AG09309 (cell line): ENCODE data around the gene CCHCR1.

Experiments used
- DNase-seq: peaks from one replicate; pipeline ENCODE4 v3.0.0-alpha.2; 2010; ENCODE audit warnings: low read depth
- H3K4me3 ChIP-seq: 2 replicates; pipeline ENCODE4 v1.5.1; 2011; ENCODE audit warnings: mild to moderate bottlenecking, low read depth, low read length, moderate library complexity; ENCODE audit not compliant: control insufficient read depth
- CTCF ChIP-seq: IDR thresholded peaks from 2 replicates; pipeline ENCODE4 v1.5.1; 2011; ENCODE audit warnings: mild to moderate bottlenecking, low read depth, low read length, inconsistent platforms; ENCODE audit not compliant: insufficient read depth, control insufficient read depth; ENCODE audit errors: missing control alignments

The CCHCR1 gene

DNA sequence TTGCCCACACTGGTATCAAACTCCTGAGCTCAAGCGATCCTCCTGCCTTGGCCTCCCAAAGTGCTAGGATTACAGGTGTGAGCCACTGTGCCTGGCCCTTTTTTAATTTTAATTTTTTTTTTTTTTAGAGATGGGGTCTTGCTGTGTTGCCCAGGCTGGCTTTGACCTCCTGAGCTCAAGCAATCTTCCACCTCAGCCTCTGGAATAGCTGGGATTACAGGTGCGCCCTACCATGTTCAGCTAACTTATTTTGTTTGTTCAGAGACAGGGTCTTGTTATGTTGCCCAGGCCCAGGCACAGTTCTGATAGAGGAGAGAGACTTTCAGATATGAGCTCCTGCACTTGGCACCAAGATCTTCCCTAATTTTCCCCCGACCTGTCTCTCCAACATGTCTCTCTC lies 26.9 kb downstream of the CCHCR1 start:
- no peak overlapping the region for H3K4me3 ChIP-seq
- DNase-seq, result no peak
- TF ChIP-seq CTCF, result no peak

DNA sequence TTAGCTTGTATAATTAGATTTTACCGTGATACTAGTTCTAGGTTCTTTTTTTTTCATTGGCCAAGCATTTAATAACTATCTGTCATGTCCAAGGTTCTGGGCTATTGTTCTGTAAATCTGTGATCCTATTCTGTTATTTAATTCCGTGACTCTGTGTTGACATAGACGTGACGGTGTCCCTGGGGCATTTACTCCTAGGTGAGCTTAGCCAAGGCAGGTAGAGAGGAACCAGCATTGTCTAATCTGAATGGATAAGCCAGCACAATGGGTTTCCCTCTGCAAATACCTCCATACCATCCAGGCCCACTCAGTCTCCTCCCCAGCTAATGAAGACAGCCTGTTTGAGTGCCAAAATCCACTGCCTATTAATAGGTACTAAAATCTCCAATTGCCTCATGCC lies 28.5 kb downstream of the CCHCR1 start:
- no peak for TF ChIP-seq CTCF
- no peak for DNase-seq
- H3K4me3 ChIP-seq, result no peak overlapping the region

DNA sequence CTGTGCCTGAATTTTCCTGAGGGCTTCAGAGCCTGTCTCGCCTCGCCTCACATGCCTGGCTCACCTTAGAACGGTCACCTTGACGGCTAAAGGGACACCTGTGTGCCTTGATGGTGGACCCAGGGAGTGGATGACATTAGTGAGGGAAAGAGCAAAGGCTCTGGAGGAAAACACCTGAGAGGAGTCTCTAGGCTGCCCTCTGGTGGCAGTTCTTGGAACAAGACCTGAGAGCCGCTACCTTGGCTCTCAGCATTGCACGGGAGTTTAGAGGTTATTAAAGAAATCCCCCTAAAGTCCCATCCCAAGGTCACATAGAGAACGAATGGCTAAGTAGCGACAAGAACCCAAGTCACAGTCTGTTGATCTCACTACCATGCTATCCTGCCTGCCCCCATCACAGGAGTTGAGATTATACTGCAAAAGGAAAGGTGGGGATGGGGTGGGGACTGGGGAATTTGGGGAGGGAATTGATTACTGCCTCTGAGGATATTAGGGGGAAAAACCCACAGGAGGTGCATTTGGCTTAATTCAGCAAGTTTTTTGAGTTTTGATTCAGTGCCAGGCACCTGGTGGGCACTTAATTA lies 29.4 kb downstream of the CCHCR1 start:
- DNase-seq, result no peak
- H3K4me3 ChIP-seq, result no peak overlapping the region
- peak; percentile 83 for TF ChIP-seq CTCF

GRCh38 chr6:31126396-31127175 lies 31.0 kb downstream of the CCHCR1 start:
- DNase-seq, result no peak
- no peak overlapping the region for H3K4me3 ChIP-seq
- TF ChIP-seq CTCF, result no peak

GRCh38 chr6:31125586-31126363 lies 31.8 kb downstream of the CCHCR1 start:
- TF ChIP-seq CTCF, result no peak
- DNase-seq, result peak; percentile 72
- no peak overlapping the region for H3K4me3 ChIP-seq

DNA sequence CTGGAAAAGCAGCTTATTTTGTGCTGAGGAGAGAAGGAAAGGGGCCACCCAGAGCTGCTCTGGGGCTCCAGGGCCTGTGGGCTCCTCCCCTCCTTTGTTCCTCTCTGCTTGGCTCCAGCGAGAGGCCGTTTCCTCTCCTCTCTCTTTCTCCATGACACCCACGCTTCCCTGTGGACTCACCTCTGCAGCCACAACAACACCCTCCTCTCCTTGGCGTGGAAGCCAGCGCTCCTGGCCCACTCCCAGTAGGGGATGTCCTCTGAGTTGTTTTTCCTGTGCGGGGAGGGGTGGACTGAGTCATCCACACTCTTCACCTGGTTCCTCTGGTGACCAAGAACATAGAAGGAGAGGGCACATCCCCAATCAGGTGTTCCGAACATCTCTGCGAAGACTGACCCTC lies 32.4 kb downstream of the CCHCR1 start:
- TF ChIP-seq CTCF, result no peak
- DNase-seq, result no peak
- H3K4me3 ChIP-seq, result no peak overlapping the region
